GM18858 (cell line): ENCODE results near the gene WNT9A.

Source experiments
- ATAC-seq: cut with Tn5 transposase; IDR thresholded peaks from one replicate; pipeline ENCODE4 v1.9.1; 2021; ENCODE audit not compliant: unreplicated experiment

WNT9A gene

DNA sequence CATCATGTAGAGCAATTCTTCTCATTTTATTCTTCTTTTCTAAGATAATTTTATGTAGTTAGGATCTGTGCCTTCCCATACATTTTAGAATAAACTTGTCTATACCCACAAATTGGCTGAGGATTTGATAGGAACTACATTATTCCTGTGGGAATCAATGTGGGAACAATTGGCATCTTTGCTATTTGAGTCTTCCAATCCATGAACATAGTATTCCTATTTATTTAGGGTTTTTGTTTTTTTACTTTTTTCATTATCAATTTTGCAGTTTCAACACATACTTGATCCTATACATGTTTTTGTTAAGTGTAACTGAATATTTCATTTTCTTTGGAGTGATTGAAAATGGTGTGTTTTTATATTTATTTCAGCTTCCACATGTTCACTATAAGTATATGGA, 8.1 kb upstream of the WNT9A start:
- no peak for ATAC-seq

DNA sequence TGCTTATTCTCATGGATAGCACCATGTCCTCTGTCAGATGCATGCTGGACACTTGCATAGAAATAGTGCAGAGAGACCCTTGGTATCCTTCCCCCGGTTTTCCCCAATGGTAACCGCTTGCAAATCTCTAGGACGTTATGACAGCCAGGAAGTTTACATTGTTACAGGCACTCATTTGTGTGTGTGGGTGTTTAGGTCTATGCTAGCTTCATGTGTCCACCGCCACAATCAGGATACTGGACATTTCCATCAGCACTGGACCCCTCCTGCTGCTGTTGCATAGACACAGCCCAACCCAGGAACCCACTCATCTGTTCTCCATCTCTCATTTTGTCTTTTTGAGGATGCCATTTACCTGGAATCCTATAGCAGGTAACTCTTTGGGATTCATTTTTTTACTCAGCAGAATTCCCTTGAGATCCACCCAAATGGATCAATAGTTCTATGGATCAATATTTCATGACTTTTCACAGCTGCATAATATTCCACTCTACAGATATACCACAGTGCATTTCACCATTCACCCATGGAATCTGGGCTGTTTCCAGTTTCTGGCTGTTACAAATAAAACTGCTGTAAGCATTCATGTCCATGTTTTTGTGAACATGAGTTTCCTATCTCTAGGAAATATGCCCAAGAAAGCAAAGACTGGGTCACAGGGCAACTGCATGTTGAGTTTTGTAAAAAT, 6.6 kb upstream of the WNT9A start:
- no peak for ATAC-seq

DNA sequence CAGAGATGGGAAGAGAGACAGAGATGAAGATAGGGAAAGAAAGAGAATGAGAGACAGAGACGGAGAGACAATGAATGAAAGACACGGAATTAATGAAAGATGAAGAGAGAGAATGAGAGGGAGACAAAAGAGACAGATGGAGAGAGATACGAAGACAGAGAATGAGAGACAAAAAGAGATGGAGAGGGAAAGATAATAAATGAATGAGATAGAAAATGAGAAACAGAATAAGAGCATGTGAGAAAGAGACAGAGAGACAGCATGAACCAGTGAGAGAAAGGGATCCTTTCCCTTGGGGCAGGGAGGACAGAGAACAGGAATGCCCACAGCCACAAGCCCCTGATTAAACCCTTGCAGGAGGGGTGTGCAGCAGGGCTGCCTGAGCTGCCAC, 5.3 kb upstream of the WNT9A start:
- no peak for ATAC-seq

DNA sequence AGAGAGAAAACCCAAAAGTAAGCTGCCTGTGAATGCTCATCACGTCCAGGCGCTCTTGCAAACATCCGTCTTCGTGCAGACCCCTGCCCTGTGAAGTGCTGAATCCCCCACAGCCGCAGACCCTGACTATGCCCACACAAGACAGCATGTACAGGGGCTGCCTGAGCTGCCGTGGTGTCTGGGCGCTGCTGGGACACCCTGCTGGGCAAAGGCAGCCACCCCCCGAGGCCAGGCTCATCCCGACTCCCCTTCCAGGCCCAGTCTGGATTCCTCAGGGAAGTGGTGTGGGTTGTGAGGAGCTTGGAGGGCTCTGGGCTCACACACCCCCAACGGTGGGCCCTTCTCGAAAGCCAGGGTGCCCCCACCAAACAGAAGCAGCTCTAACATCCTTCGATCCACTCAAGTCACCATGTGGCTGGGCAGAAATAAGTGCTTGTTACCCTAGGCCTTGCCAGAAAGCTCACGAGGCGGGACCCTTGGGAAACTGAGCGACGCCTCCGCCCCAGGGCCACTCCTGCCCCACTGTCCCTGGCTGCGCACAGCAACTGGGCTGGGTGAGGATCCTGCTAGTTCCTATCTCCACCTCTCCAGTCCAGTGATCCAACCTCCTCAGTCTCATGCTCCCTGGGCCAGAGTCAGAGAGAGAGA, 4.8 kb upstream of the WNT9A start:
- ATAC-seq: no peak

DNA sequence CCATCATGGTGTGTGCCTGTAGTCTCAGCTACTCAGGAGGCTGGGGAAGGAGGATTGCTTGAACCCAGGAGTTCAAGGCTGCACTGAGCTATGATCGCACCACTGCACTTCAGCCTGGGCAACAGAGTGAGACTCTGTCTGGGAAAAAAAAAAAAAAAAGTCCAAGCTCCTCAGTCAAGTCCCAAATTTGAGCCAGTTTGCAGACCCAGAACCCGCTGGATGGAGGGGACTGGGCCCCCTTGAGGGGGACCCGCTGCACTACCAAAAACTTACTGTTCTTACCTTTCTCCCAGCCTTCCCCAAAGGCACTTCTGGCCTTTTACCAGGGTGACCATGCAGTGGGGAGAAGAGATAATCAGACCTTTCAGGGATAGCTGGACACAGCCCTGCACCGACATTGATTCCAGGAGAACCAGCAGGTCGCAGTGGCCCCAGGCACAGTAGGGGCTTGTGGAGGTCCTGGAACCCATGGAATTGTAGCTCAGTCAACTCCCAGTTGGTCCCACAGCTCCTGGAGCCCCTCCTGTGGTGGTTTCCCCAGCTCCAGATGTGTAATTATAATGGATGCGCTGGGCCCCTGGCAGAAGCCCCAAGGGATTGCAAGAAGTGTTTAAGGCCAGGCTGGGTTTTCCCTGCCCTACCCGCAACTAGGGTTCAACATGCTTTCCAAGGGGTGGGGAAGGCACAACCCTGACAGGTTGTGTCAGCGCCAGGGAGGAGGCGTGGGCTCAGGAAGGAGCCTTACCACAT, 4.1 kb upstream of the WNT9A start:
- no peak for ATAC-seq

DNA sequence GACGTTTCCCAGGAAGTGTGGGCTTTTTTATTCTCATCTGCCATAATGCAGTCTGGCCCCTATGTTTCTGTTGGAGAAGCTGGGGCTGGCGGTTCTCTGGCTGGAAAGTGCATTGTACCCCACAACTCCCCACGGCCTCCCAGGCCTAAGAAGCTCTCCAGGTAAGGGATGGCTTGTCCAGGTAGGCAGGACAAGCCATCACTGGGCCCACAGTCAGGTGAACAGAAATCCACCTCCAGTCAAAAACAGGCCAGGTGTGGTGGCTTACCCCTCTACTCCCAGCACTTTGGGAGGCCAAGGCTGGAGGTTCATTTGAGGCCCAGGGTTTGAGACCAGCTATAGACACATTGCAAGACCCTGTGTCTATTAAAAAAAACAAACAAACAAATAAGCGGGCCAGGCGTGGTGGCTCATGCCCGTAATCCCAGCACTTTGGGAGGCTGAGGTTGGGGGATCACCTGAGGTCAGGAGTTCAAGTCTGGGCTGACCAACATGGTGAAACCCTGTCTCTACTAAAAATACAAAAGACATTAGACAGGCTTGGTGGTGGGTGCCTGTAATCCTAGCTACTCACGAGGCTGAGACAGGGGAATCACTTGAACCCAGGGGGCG, 3.1 kb upstream of the WNT9A start:
- no peak for ATAC-seq

GRCh38 chr1:227949954-227950734, 2.4 kb upstream of the WNT9A start:
- ATAC-seq: no peak

DNA sequence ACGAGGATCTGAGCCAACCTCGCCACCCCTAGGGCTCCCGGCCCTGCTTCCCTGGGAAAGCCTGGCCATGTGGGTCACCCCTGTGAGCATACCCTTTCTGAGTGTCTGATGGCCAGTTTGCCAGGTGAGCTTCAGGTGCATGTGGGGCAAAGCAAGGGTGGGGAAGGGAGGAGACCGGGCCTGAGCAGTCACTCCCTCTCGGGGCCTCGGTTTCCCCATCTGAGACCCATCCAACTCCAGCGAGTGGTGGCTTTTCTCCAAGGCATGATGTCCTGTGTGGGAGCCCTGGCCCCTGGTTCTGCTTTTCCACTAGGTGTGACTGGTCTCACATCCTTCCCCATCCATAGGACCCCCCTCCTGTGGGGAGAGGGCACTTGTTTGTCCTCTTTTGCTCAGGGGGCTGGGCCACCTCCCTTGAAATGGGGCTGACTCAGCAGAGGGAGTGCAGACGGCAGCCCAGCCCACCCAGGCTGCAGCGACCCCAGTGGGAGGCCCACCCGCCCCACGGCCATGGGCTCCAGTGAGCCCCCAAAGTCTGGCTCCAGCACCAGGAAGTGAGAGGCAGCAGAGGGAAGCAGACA, 1.7 kb upstream of the WNT9A start:
- no peak for ATAC-seq

DNA sequence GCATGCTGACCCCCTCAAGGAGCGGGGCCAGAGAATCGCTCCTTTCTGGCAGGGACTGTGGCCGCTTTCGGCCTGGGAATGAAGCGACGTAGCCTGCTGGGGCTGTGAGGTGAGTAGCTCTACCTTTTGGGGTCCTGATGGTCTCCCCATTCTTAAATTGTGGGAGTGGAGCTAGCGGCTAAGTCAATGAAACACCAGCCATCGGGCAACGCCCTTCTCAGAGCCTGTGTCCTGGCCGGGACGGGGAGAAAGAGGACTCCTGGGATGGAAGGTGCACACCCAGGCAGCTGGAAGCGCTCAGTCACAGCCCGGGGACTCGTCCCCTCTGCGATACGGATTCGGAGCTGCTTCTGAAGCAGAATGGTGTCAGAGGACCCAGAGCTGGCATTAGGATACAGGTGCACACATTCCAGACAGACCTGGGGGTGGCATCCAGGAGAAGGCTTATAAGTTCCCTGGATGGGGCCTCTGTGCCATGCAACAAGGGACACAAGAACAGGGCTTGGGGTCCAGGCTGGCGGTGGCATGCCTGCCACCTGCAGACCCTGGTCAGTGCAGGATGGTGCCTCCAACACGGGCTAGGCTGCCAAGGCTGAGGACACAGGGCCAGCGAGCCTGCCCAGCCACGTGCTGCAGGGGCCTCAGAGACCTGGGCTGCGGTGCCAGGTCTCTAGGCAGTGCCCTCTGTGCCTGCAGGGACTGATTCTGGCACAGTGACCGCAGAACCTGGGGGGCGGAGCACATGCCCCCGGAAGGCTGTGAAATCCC, 945 bp upstream of the WNT9A start:
- no peak for ATAC-seq

DNA sequence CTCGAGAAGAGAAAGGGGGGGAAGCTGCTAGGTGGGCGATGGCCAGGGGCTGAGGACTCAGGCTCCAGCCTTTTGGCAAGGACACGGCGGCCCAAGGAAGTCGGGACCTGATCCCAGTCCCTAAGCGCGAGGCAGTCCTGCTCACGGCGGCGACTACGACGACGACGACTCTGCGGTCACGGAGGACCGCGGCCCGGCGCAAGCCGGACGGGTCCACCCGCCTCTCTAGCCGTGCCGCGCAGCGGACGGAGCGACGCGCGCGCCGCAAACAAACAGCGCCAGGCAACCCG, 401 bp downstream of the WNT9A start:
- no peak for ATAC-seq

DNA sequence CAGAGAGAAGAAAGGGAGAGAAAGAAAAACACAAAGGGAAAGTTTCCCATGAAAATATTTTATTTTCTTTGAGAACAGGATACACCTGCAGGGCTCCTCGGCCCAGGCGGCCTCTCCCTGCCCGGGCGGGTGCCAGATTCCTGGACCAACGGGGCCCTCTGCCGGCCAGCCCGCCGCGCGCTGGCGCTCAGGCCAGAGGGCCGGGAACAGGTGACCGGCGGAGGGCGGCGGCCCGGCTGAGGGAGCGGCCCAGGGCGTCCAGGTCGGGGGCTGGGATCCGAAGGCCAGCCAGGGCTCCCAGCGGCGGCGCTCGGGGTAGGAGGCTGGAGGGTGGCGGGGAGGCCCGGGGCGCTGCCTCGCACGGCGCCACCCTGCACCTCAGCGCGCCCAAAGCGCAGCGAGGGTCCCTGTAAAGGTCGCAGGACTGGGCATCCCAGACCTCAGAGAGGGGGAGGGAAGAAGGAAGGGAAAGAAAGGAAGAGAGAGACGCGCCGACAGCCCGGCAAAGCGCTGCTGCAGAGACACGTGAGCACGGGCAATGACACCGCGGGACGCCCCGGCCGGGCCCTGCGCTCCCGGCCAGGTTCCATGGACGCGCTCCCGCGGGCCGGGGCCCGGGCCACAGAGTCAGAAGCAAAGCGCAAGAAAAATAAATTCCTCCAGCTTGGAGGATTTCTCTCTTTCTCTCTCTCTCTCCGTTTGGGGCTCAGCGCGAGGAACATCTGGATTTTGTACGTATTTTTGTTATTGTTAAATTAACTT, 927 bp downstream of the WNT9A start:
- peak; percentile 45 for ATAC-seq

DNA sequence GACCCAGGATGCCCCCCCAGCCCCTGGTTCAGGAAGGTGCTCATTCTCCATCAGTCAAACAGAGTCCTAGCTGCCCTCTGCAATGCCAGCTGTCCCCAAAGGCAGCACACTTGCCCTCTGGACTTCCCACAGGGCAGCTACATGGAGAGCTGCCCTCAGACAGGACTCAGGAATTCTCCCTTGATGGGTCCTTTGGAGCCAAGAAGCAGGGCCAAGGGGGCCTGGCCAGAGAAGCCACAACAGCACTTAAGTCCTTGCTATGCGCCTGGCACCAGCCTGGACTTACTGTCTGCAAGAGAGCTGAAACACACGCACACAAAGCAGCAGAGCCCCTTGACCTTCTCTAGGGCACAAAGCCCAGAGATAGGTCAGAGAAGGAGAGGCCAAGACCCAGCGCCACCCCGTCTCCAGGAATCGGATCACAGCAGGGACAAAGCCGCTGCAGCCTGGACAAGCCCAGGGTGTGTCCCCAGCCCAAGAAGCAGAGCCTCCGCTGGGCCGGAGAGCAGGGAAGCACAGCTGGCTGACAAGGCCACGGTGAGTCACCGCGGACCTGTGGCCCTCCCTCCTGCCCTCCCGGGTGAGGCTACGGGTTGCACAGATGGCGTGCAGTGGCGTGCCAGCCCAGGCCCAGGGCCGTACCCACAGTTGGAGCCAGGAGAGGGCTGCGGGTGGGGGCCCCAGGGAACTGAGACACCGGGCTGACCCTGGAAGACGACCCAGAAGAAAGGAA, 1.7 kb downstream of the WNT9A start:
- ATAC-seq: peak; percentile 19

- ATAC-seq: no peak
These were observed 2.5 kb downstream of the WNT9A start for GRCh38 chr1:227944931-227945890.

DNA sequence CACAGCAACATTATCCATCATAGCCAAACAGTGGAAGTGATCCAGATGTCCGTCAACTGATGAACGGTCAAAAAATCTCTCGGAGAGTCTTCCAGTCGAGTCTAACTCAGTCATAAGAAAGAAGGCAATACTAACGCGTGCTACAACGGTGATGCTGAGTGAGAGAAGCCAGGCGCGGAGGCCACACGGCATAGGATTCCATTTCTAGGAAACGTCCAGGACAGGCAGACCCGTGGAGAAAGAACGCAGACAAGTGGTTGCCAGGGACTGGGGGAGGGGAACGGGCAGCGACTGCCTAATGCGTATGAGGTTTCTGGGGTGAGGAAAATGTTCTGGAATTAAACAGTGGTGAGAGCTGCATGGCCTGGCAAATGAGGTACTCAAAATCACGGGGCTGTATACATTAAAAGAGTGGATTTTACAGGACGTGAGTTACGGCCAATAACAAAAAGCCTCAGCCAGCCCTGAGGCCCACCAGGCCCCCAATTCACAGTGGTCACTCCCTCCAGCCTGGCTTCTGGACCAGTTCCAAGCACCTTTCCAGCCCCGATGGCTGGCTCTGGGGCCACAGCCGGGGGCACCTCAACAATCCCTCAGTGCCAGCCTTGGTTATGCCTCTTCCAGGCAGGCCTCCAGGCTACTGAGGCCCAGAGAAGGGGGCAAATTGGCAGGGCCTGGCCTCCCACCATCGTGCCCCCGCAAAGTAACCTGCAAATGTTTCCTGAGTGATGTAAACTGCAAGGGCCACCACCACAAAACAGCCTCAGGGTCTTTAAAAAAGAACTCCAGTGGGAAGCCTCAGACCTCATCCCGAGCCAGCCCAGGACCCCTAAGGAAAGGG, 3.4 kb downstream of the WNT9A start:
- ATAC-seq: no peak

DNA sequence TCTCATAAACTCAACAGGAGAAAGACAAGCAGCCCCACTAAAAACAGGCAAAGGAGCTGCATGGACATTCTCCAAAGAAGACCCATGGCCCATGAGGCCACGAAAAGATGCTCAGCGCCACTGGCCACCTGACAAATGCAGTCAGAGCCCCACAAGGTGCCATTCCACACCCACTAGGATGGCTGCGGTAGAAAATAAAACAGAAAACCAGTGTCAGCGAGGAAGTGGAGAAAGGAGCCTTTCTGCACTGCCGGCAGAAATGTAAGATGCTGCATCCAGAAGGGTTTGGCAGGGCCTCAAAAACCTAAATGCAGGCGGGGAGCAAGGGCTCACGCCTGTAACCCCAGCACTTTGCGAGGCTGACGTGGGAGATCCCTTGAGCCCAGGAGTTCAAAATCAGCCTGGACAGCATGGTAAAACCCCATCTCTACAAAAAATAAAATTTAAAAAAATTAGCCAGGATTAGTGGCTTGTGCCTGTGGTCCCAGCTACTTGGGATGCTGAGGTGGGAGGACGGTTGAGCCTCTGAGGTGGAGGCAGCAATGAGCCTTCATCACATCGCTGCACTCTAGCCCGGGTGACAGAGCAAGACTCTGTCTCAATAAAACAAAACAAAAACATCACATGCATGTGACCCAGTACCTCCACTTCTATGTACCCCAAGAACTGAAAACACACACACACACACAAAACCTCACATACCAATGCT, 4.2 kb downstream of the WNT9A start:
- ATAC-seq: no peak

GRCh38 chr1:227942716-227943261, 4.9 kb downstream of the WNT9A start:
- no peak for ATAC-seq
